ENCODE results near the gene ANHX.

ANHX gene

GRCh38 chr12:133234971-133235370 is 706 bp downstream of the ANHX start:
- no peak for DNase-seq (ENCODE audit: low read depth)
- TF ChIP-seq CTCF (IDR thresholded peaks at IDR 0.05; ENCODE audit: low read depth, low read length, missing control alignments): no peak
- H3K4me3 ChIP-seq (ENCODE audit: low read depth, low read length): no peak overlapping the region

- TF ChIP-seq CTCF (IDR thresholded peaks at IDR 0.05; ENCODE audit: low read depth, low read length, missing control alignments): no peak
- no peak overlapping the region for H3K4me3 ChIP-seq (ENCODE audit: low read depth, low read length)
- no peak for DNase-seq (ENCODE audit: low read depth)
Measured at GRCh38 chr12:133233993-133234564, 1.6 kb downstream of the ANHX start.

- no peak for DNase-seq (ENCODE audit: low read depth)
- no peak for TF ChIP-seq CTCF (IDR thresholded peaks at IDR 0.05; ENCODE audit: low read depth, low read length, missing control alignments)
- H3K4me3 ChIP-seq (ENCODE audit: low read depth, low read length): no peak overlapping the region
Measured at GRCh38 chr12:133233006-133233405, 2.7 kb downstream of the ANHX start.

- no peak overlapping the region for H3K4me3 ChIP-seq (ENCODE audit: low read depth, low read length)
- DNase-seq (ENCODE audit: low read depth): no peak
- TF ChIP-seq CTCF (IDR thresholded peaks at IDR 0.05; ENCODE audit: low read depth, low read length, missing control alignments): no peak
Measured at GRCh38 chr12:133231001-133231400, 4.7 kb downstream of the ANHX start.

GRCh38 chr12:133227281-133227852 is 8.3 kb downstream of the ANHX start:
- DNase-seq (ENCODE audit: low read depth): no peak
- H3K4me3 ChIP-seq (ENCODE audit: low read depth, low read length): no peak overlapping the region
- no peak for TF ChIP-seq CTCF (IDR thresholded peaks at IDR 0.05; ENCODE audit: low read depth, low read length, missing control alignments)

GRCh38 chr12:133226690-133227089 is 9.0 kb downstream of the ANHX start:
- no peak for TF ChIP-seq CTCF (IDR thresholded peaks at IDR 0.05; ENCODE audit: low read depth, low read length, missing control alignments)
- H3K4me3 ChIP-seq (ENCODE audit: low read depth, low read length): no peak overlapping the region
- DNase-seq (ENCODE audit: low read depth): no peak

GRCh38 chr12:133225527-133225926 is 10.2 kb downstream of the ANHX start:
- TF ChIP-seq CTCF (IDR thresholded peaks at IDR 0.05; ENCODE audit: low read depth, low read length, missing control alignments): no peak
- no peak overlapping the region for H3K4me3 ChIP-seq (ENCODE audit: low read depth, low read length)
- no peak for DNase-seq (ENCODE audit: low read depth)
